ENCODE data around the gene C6orf52.

GRCh38 chr6:10681795-10682194 lies 12.6 kb downstream of the C6orf52 start:
- TF ChIP-seq EZH2phosphoT487 (IDR thresholded peaks at IDR 0.05; ENCODE audit: low read depth) (no peak), CTCF (IDR thresholded peaks at IDR 0.05; ENCODE audit: low read depth, low read length) (no peak)

All from OCI-LY3 (cell line).